ENCODE results near the gene NKIRAS1. TPM values are rescaled to one million over a fixed set of nuclear protein-coding genes. Genes with fewer than 3 reads are reported as not detected.
"Not testable (repeated sequence)": the region's sequence is repeated elsewhere in the genome, so short reads cannot be mapped to it uniquely, and the experiment has no call there.

NKIRAS1 gene
- total RNA-seq, 1 experiment from 2014 or later: 15.1 TPM

DNA sequence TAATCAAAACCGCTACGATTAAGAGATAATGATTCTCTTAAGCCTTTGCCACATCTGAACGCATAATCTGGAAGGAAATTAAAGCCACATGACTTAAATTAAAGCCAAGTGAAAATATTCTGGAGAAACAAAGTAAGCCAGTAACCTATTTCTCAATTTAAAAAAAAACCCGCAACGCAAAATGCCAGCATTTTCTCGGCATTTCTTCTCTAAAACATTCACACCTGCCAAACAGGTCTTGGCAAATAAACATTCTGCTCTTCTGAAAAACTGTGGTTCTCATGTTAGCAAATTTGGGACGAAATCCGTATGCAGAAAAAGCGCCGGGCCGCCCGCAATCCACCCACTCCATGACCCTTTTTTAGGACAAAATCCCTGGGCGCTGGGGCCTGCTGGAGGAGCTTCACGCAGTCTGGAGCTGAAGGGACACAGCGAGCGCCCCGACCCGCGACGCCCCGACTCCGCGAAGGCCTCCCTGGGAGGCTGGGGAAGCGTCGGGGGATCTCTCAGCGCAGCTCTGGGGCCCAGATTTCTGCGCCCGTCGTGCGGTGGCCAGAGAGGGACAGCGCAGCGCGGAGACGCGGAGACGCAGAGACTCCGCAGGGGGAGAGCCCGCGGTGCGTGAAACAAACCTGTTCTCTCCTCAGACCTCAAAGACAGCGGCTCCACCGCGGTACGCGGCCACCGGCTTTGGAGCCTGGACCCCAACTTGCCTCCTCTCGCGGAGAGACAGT is 471 bp downstream of the NKIRAS1 start:
- in situ Hi-C loops (cut with HindIII; ENCODE audit: low pct_unique_long_range_greater_than_20kb, low sequenced_read_pairs): no loop called here
- no peak for DNase-seq (ENCODE audit: low read depth, low spot score)

DNA sequence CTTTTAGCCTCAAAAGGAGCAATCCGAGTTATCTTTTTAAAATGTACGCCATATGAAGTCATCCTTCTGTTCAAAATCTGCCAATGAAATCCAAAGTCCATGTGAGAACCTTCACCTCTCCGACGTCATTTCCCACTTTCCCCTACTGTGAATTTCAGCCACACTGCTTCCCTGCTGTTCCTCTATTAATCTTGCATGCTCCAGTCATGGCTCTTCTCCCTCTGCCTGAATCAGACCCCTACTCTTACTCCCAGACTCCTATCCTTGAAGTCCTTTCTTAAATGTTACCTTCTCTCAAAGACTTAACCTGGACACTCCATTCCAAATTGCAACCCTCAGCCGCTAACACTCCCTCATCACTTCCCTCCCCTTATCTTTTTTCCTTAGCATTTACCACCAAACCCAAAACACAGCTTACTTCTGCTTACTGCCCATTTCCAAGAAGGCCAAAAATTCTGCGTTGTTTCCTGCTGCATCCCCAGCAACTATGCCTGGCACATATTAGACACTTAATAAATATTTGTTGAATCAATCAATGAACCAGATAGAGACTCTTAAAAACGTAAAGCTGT is 1.2 kb downstream of the NKIRAS1 start:
- in situ Hi-C loops (cut with HindIII; ENCODE audit: low pct_unique_long_range_greater_than_20kb, low sequenced_read_pairs): no loop called here
- peak; percentile 35 for DNase-seq (ENCODE audit: low read depth, low spot score)

DNA sequence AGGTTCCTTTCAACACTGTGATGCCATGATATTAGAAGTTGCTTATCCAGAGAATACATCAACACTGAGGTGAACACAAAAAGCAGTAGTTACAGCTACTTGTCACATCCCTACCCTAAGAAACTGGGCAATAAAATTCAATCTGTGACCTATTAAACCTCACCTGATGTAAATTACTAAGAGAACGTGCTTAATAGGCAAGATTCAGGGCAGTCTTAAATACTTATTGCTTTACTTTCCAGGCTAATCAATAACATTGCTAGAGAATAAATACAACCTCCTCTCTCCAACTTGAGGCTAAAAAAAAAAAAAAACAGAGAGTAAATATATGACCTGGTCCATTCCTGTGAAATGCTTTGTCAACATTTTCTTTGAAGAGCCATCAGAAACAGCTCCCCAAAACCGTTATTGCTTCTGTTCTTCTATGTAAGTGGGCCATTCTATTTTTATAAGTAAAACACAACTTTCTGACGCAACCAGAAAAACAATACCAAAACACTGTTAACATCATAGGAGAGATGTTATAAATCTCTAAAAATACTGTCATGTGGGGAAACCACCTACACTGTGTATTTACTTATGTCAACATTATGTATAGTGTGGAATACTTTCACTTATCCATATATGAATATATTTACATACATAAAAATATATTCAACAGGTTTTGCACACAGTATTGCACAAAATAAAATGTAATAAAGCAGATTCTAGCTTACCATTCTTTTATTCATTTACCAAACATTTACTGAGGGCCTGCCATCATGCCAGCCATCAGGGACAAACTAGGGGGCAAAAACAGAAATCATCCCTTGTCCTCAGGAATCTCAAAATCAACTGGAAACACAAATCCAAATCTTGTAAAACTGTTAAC is 2.7 kb downstream of the NKIRAS1 start:
- in situ Hi-C loops (cut with HindIII; ENCODE audit: low pct_unique_long_range_greater_than_20kb, low sequenced_read_pairs): no loop called here
- DNase-seq (ENCODE audit: low read depth, low spot score): no peak

DNA sequence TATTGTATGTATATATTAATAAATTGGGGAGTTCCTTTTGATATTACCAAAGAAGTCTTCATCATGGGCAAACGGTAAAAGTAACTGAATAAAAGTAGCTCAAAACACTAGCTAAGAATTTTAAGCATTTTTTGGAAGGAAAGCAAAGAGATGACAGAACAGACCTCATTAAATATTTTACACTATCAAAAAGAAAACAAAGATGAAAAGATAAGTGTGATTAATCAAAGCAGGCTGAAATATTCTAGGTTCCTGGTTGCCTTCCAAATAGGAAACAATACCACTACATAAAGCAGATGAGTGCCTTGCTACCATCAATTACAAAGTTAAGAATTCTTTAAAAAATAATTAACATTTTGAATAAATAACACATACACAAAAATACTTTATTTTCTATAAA is 3.6 kb downstream of the NKIRAS1 start:
- DNase-seq (ENCODE audit: low read depth, low spot score): no peak
- in situ Hi-C loops (cut with HindIII; ENCODE audit: low pct_unique_long_range_greater_than_20kb, low sequenced_read_pairs): no loop called here

DNA sequence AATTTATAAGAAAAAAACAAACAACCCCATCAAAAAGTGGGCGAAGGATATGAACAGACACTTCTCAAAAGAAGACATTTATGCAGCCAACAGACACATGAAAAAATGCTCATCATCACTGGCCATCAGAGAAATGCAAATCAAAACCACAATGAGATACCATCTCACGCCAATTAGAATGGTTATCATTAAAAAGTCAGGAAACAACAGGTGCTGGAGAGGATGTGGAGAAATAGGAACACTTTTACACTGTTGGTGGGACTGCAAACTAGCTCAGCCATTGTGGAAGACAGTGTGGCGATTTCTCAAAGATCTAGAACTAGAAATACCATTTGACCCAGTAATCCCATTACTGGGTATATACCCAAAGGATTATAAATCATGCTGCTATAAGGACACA is 4.5 kb downstream of the NKIRAS1 start:
- DNase-seq (ENCODE audit: low read depth, low spot score); in situ Hi-C loops (cut with HindIII; ENCODE audit: low pct_unique_long_range_greater_than_20kb, low sequenced_read_pairs): not testable (repeated sequence)

DNA sequence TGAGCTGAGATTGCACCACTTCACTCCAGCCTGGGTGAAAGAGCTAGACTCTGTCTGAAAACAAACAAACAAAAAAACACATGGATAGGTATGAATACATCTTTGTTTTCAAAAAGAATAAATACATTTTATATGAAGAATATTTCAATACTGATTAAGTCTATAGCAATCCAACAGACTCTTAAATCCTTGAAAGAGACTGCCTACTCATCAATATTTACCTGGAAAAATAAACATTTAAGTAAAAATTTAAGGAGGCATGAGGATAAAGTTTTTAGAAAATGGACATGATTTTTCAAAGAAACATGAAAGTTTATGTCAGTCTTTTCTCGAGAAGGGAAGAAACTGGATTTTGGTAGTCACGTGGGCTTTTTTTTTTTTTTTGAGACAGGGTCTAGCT is 5.4 kb downstream of the NKIRAS1 start:
- in situ Hi-C loops (cut with HindIII; ENCODE audit: low pct_unique_long_range_greater_than_20kb, low sequenced_read_pairs): no loop called here
- DNase-seq (ENCODE audit: low read depth, low spot score): no peak

DNA sequence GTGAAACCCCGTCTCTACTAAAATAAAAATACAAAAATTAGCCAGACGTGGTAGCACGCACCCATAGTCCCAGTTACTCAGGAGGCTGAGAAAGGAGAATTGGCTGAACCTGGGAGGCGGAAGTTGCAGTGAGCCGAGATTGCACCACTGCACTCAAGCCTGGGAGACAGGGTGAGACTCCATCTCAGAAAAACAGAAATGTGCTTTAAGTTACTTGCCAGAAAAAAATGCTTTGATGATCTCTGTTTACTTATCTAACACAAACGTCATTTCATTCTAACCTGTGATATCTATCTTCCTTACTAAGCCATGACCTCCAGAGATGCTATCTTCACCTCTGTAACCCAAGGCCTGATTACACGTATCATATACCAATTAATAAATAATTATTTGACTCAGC is 7.4 kb downstream of the NKIRAS1 start:
- in situ Hi-C loops (cut with HindIII; ENCODE audit: low pct_unique_long_range_greater_than_20kb, low sequenced_read_pairs): no loop called here
- no peak for DNase-seq (ENCODE audit: low read depth, low spot score)

DNA sequence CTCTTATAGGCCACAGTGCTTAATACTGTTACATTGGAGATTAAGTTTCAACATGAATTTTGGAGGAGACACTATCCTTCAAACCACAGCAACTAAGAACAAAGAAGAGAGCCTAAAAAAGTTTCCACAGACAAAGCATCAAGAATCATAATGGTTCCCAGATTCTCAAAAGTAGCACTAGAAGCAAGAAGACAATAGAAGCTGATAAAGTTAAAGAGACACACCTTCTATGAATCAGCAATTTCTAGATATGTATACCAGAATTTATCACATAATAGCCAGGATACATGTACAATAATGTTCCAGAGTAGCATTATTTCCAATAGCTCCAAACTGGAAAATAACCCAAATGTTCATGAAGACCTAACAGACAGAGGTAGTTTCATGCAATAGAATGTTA is 12.2 kb downstream of the NKIRAS1 start:
- in situ Hi-C loops (cut with HindIII; ENCODE audit: low pct_unique_long_range_greater_than_20kb, low sequenced_read_pairs): no loop called here

DNA sequence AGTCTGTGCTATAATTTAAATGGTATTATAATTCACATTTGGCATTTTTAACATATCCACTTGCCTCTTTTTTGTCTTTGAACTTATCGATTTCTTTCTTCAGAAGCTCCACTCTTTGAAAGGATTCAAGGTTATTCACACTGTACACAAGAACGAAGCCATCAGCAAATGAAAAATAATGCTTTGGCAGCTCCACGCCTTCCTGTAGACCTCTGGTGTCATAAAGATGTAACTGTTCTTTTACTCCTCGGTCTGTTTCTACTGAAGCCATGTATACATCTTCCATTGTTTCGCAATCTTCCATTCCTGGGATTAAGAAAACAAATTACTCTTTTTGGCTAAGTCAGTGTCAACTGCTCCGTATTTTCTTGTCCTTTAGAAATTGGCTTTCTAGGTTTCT is 16.0 kb downstream of the NKIRAS1 start:
- in situ Hi-C loops (cut with HindIII; ENCODE audit: low pct_unique_long_range_greater_than_20kb, low sequenced_read_pairs): no loop called here

More for the DNA sequence above, 12.2 kb downstream of the NKIRAS1 start:
- no peak for DNase-seq (ENCODE audit: low read depth, low spot score)

DNA sequence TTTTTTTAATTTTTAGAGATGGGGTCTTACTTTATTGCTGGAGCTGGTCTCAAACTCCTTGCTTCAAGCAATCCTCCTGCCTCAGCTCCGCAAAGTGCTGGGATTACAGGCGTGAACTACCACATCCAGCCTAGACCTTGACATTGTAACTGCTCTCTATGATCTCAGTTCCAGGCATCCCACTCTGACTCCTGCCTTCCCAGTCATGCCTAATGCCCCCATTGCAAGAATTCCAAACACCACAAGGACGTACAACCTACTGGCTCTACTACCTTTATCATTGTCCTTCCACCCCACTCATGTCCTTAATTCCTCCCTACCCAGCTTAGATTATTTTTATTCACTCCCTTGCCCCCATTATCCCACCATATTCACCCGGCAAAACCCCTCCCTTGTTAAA is 21.6 kb downstream of the NKIRAS1 start:
- in situ Hi-C loops (cut with HindIII; ENCODE audit: low pct_unique_long_range_greater_than_20kb, low sequenced_read_pairs): no loop called here
- DNase-seq (ENCODE audit: low read depth, low spot score): no peak

More for the DNA sequence above, 16.0 kb downstream of the NKIRAS1 start:
- DNase-seq (ENCODE audit: low read depth, low spot score): peak; percentile 87

DNA sequence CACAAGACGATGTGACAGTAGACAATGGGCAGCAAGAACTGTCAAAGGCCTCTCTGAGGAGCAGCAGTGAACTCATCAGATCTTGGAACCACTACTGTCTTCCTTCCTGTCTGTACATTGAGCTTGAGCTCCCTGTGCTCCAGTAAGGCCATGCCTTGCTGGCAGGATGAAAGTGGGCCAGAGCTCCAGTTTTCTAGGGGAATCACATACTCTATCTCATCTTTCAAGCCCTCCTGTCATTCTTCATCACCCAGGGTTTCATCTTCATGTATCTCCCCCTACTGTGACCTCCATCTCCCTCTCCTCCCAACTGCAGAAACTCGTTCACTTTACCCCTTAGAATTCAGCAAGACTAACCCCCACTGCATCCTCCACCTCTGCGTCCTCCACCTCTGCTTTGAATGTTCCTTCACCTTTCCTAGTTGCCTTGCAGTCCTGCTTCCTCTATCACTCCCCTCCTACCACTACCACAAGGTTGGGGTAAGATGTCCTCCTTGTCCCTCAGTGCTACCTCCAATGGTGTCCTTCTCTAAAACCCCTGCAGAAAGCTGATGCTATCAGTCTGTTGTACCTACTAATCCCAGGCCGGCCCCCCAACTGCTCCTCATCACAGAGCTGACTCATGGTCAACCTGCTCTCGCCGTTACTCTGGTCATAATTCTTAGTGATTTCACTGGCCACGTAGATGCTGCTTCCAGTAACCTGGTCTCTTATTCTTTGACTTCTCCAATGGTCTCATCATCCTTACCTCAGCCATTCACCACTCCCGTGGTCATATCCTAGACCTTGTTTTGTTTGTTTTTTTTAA is 22.3 kb downstream of the NKIRAS1 start:
- no peak for DNase-seq (ENCODE audit: low read depth, low spot score)
- in situ Hi-C loops (cut with HindIII; ENCODE audit: low pct_unique_long_range_greater_than_20kb, low sequenced_read_pairs): no loop called here

DNA sequence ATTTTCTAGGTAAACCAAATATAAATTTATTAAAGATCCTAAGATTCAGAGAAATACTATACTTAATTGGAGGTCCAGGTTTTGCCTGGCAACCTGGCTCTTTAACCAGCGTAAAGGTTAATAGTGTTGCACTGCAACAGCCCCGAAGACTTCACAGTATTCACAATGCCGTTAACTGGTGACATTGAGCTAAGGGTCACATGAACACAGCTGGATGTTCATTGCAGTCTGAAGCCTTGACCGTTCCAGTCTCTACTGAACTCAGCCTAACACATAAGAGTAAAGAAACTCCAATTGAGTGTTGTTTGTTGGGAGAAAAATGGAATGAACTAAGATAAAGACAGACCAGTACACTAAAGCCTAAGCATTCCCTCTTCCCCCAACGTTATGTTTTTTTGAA is 26.8 kb downstream of the NKIRAS1 start:
- no peak for DNase-seq (ENCODE audit: low read depth, low spot score)
- in situ Hi-C loops (cut with HindIII; ENCODE audit: low pct_unique_long_range_greater_than_20kb, low sequenced_read_pairs): no loop called here

DNA sequence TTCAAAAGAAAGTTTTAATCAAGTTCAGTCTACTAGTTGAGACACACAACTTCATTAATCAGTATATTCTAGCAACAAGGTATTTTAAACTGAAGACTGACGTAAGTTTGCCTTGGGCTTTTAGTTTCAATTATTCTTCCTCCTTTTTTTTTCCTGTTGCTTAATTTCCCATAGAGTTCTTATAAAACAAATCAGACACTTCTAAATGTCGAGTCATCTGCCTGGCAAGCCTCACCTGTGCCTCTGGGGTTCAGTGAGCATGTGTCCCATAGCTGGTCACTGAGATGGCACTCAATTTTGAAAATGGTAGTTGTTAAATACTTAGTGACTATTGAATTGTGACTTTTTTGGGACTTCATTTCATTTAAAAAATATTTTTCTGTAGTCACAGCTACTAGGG is 27.4 kb downstream of the NKIRAS1 start:
- in situ Hi-C loops (cut with HindIII; ENCODE audit: low pct_unique_long_range_greater_than_20kb, low sequenced_read_pairs): no loop called here
- no peak for DNase-seq (ENCODE audit: low read depth, low spot score)

DNA sequence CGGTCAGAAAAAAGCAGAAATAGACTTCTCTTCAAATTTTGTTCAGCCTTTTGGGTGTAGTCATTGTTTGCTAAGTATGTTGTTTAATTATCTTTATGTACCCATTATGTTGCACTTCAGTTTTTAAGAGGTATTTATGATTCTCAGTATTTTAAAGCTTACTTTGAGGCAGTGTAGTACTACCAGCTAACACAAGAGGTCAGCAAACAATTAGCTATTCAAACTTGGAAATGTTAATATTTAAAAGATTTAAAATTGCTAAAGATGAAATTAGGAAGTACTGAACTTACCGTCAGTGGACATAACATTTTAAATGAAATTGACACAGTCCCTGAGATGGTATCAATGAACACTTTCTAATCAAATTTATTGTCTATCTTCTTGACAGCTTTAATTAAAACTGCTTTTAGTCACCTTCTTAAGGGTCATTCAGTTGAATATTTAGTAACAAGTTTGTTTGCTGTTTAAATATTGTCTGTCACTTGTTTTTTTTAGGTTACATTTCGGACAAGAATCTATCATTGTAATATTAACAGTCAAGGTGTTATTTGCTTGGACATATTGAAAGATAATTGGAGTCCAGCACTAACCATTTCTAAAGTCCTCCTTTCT is 28.1 kb downstream of the NKIRAS1 start:
- DNase-seq (ENCODE audit: low read depth, low spot score): peak; percentile 48
- in situ Hi-C loops (cut with HindIII; ENCODE audit: low pct_unique_long_range_greater_than_20kb, low sequenced_read_pairs): no loop called here

DNA sequence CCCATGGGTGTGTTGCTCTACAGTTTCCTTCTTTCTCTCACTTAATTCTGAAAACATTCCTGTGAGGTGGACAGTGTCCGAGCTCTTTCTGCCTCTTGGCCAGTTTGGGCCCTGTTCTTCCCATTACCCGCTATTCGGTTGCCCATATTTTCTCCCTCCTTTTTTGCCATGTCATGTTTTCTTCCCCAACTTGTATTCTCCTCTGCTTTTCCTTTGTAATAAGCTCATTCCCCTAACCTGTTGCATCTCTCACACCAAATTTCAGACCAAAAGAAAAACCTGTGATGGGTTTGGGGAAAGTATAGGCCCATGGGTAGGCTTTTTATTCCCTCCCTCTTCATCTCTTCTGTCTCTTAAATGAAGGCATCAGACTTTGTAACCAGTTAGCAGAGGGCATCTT is 30.5 kb downstream of the NKIRAS1 start:
- no peak for DNase-seq (ENCODE audit: low read depth, low spot score)
- in situ Hi-C loops (cut with HindIII; ENCODE audit: low pct_unique_long_range_greater_than_20kb, low sequenced_read_pairs): no loop called here

DNA sequence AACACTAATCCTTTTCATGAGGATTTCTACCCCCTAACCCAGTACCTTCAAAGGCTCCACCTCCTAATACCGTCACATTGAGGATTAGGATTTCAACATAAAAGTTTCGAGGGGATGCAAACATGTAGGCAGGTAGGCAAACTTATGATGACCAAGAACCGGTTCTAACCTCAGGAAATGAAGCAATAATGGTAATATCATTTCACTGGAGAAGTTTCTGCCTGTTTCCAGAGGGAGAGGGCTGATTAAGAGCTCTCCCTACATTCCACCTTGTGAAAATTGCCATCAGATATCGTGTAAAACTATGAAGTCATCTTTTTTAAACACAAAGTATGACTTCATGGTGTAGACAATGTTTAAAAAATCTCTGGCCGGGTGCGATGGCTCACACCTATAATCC is 31.6 kb downstream of the NKIRAS1 start:
- no peak for DNase-seq (ENCODE audit: low read depth, low spot score)
- in situ Hi-C loops (cut with HindIII; ENCODE audit: low pct_unique_long_range_greater_than_20kb, low sequenced_read_pairs): no loop called here

DNA sequence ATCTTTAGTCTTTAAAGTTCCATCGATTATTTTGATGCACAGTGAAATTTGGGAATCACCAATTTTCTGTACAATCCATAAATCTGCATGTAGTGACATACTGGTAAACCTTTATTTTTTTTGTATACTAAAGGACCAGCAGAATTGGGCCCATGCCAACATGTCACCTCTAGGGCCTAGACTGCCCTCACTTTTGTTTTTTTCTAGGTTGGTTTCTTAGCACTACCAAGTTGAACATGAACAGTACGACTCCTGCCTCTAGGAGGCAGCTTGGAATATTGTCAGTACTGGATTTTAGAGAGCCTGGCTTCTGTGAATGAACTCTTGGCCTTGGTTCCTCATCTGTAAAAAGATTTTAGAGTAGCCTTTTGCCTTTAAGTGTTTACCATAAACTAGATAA is 32.3 kb downstream of the NKIRAS1 start:
- peak; percentile 47 for DNase-seq (ENCODE audit: low read depth, low spot score)
- in situ Hi-C loops (cut with HindIII; ENCODE audit: low pct_unique_long_range_greater_than_20kb, low sequenced_read_pairs): no loop called here
